Heart right ventricle (tissue), 16 donors: ENCODE results near the gene S100A2. TPM values are rescaled to one million over a fixed set of nuclear protein-coding genes. Genes with fewer than 3 reads are reported as not detected.

Experiments used
- ATAC-seq, 8 donors: fragments of 200-7000 bp; cut with Tn5 transposase; one replicate each; pipeline ENCODE4 v1.9.1; 2020; ENCODE audit warnings: mild to moderate bottlenecking in 8 of 8, moderate library complexity in 8 of 8, moderate number of reproducible peaks in 1 of 8
- DNase-seq, 2 donors: peaks; one replicate each; pipeline ENCODE4 v3.0.0-alpha.2; 2020
- H3K27ac ChIP-seq, 10 donors: fragments of 200-600 bp; sonication (generic) in 2 of 10; one replicate each; pipeline versions ENCODE4 v1.5.0 to v1.8.0; 2020 to 2022; ENCODE audit warnings: mild to moderate bottlenecking in 3 of 10
- H3K27me3 ChIP-seq, 7 donors: fragments of 200-600 bp; one replicate each; pipeline ENCODE4 v1.8.0; 2021 to 2022; ENCODE audit warnings: mild to moderate bottlenecking in 2 of 7
- H3K36me3 ChIP-seq, 9 donors: fragments of 200-600 bp; sonication (generic) in 1 of 9; one replicate each; pipeline versions ENCODE4 v1.5.0 to v1.8.0; 2020 to 2022; ENCODE audit warnings: mild to moderate bottlenecking in 2 of 9
- H3K4me1 ChIP-seq, 9 donors: fragments of 200-600 bp; sonication (generic) in 1 of 9; one replicate each; pipeline versions ENCODE4 v1.5.0 to v1.8.0; 2020 to 2022; ENCODE audit warnings: mild to moderate bottlenecking in 4 of 9
- H3K4me3 ChIP-seq, 10 donors: fragments of 200-600 bp; sonication (generic) in 2 of 10; one replicate each; pipeline versions ENCODE4 v1.5.0 to v1.8.0; 2020 to 2022; ENCODE audit warnings: mild to moderate bottlenecking in 7 of 10, moderate library complexity in 2 of 10
- H3K9me3 ChIP-seq, 11 donors: fragments of 200-600 bp in 10 of 11; sonication (generic) in 2 of 11; one replicate each; pipeline versions ENCODE4 v1.5.0 to v1.8.0; 2013 to 2022; ENCODE audit warnings: mild to moderate bottlenecking in 2 of 11, control low read depth in 1 of 11, moderate library complexity in 1 of 11
- WGBS, 2 donors: extraction: QIAGEN DNeasy Blood & Tissue Kit; methylation state at CpG; one replicate each; pipeline ENCODE4 v1.1.7; 2013; ENCODE audit warnings: inconsistent platforms in 1 of 2; 5-methylcytosine and 5-hydroxymethylcytosine counted together
- intact Hi-C, 10 donors: fragments of 100-400 bp; cut with DNase I; formaldehyde crosslinking; loops; one replicate each; pipeline versions ENCODE4 v1.11.1 to v1.14.2; 2022
- polyA plus RNA-seq, 2 donors: library from polyadenylated mRNA; stranded (reverse); fragments of 200-250 nt; gene quantifications; one replicate each; pipeline ENCODE4 v1.2.3, GENCODE V29; 2013
- total RNA-seq, 10 donors: library from RNA; stranded (reverse); fragmentation: NEBNext Ultra II Directional in 3 of 10; extraction: Animal tissue kit (Norgen Biotek cat#: 25700) in 3 of 10; gene quantifications; one replicate each; pipeline versions ENCODE4 v1.2.1 to v1.2.4, GENCODE V29; 2021 to 2023
- TF ChIP-seq, protein P1 (sequence below), 9 donors: fragments of 200-600 bp; sonication (generic) in 2 of 9; IDR thresholded peaks; one replicate each; pipeline versions ENCODE4 v1.5.0 to v1.8.0; 2021 to 2022; ENCODE audit warnings: antibody characterized with exemption in 9 of 9, mild to moderate bottlenecking in 5 of 9, moderate library complexity in 1 of 9
- donor health status: Arrhythmogenic right ventricular cardiomyopathy.
- donor health status: ischemic (EF 13 %, LVEDD 7.1; RV severe dilation, severe dysfunction).
- donor health status: healthy with polysubstance abuse.
- donor health status: DM: no; HTN: yes; CAD: no.
- donor health status: DM: no; HTN: no; CAD: no.
- donor health status: ischemic (EF 25% LVEDD 6.9; RV normal size, moderate dysfunction).
- donor health status: ischemic (EF 25% LVEDD 5.7; RV mildly dilated, moderate dysfunction).
- donor health status: healthy.
- donor health status: DM: yes; HTN: yes; CAD: no.
- donor health status: Ischemic cardiomyopathy.
- donor health status: ischemic (EF 35%, LVEDD 5.7; RV mildly dilated, moderate dysfunction).
- donor health status: nonischemic (EF 11% LVEDD 7.7; RV severe dilation, severe dysfunction).
- donor health status: DM: yes; HTN: yes; CAD: no.
- donor health status: PGD.
- donor health status: ischemic (EF 29% LVEDD 5.4; RV normal size, mild dysfunction).
- donor health status: nonischemic (EF 23%, LVEDD 6.1; RV moderate dilation, normal function).

S100A2 gene
- total and polyA plus RNA-seq, 12 donors: 1.2 to 7.4 (median 3.1) TPM; not detected in 1

DNA sequence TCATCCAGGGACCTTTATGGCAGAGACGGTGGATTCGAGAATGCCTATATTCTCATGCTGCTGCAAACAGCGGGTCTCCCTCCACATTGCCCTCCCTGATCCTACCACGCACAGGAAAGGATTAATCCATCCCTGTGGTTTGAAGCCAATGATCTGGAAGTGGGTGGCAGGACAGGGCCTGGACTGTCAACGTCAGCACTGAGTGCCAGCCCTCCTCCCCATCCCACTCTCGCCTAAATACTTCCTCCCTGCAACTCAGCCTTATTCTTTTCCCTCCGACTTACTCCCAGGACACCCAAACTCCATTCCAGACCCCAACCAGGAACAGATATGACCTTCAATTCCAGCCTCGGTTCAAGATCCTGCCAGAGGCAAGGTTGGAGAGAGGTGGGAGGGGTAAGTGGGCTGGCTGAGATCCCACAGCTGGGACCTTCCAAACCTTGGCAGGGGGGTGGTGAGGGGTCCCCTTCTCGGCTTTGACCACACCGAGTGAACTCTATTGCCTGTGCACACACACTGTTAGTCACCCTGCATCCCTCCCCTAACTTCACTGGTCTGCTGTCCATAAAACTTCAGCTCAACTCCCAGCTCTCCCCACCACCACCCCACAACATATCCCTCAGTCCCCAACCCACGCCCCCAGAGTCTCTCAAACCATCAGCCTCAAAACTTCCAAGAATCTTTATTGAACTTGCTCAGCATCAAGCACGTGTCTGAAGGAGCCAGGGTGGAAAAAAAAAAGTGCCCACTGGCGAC lies 22.5 kb downstream of the S100A2 start:
- peaks cover 0 to 12% (median 0%) of the 10 kb centered on the region in 9 donors for H3K36me3 ChIP-seq
- peaks cover 15 to 94% (median 27%) of the 10 kb centered on the region in 9 donors for H3K4me1 ChIP-seq
- intact Hi-C loops: no loop called here
- no peaks in the 10 kb centered on the region for H3K9me3 ChIP-seq
- H3K27me3 ChIP-seq: no peaks in the 10 kb centered on the region
- TF ChIP-seq, protein P1, sequence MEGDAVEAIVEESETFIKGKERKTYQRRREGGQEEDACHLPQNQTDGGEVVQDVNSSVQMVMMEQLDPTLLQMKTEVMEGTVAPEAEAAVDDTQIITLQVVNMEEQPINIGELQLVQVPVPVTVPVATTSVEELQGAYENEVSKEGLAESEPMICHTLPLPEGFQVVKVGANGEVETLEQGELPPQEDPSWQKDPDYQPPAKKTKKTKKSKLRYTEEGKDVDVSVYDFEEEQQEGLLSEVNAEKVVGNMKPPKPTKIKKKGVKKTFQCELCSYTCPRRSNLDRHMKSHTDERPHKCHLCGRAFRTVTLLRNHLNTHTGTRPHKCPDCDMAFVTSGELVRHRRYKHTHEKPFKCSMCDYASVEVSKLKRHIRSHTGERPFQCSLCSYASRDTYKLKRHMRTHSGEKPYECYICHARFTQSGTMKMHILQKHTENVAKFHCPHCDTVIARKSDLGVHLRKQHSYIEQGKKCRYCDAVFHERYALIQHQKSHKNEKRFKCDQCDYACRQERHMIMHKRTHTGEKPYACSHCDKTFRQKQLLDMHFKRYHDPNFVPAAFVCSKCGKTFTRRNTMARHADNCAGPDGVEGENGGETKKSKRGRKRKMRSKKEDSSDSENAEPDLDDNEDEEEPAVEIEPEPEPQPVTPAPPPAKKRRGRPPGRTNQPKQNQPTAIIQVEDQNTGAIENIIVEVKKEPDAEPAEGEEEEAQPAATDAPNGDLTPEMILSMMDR (IDR thresholded peaks at IDR 0.05): no peak
- DNase-seq (no peak), ATAC-seq (no peak)
- WGBS, 2 donors: 81 to 85% methylated on average over 13 of the region's 13 CpGs
- H3K27ac ChIP-seq: peak overlapping the region in 3 of 10 donors; percentile 1 to 84 (median 22)
- H3K4me3 ChIP-seq: peak overlapping the region in 1 of 10 donors; percentile 54

DNA sequence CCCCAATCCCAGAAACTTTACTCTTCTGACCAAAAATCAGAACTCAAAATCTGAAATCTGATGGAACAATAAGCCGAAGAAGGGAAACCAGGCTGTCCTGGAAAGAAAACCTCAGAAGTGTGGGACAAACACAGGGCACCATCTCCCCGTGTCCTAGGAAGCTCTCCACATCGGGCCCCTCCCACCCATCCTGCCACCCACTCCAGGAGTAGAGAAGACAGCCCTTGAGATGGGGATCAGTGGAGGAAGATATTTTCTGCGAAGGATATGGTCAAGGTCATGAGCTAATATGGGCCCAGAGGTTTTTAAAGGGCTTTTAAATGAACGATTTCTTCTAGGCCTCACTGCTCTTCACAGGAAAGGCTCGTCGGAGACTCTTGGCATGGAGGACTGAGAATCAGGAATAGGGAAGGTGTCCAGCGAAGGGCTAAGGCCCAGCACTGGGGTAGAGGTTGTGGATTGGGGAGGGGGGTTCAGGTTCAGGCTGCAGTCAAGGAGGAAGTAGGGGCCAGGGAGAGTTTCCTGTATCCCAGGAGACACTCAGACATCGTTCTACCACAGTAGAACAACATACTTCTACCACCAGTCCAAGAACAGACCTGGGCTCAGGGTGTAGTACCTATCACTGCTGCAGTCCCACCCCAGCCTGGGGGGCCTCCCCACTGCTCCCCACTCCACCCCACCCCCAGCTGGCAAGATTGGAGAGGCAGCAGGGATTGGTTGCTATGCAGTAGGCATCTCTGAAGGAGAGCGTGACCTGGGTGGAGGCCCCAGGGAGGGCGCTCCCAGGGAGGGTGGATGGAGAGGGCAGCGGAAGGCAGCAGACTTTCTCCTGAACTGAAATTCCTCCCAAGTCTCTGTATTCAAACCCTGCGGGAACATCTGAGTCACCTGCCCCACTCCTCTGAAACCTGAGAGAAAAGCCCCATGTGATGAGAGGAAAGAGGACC lies 23.7 kb downstream of the S100A2 start:
- Histone ChIP-seq H3K27ac (peak overlapping the region in 5 of 10 donors; percentile 9 to 84 (median 42)), H3K27me3 (no peaks in the 10 kb centered on the region), H3K4me1 (peaks cover 12 to 86% (median 23%) of the 10 kb centered on the region in 9 donors), H3K4me3 (no peak overlapping the region), H3K9me3 (no peaks in the 10 kb centered on the region), H3K36me3 (peaks cover 0 to 12% (median 0%) of the 10 kb centered on the region in 9 donors)
- intact Hi-C loops: no loop called here
- WGBS, 2 donors: 75 to 79% methylated on average over 13 of the region's 13 CpGs
- ATAC-seq (no peak), DNase-seq (no peak)
- TF ChIP-seq, protein P1 (IDR thresholded peaks at IDR 0.05): no peak

DNA sequence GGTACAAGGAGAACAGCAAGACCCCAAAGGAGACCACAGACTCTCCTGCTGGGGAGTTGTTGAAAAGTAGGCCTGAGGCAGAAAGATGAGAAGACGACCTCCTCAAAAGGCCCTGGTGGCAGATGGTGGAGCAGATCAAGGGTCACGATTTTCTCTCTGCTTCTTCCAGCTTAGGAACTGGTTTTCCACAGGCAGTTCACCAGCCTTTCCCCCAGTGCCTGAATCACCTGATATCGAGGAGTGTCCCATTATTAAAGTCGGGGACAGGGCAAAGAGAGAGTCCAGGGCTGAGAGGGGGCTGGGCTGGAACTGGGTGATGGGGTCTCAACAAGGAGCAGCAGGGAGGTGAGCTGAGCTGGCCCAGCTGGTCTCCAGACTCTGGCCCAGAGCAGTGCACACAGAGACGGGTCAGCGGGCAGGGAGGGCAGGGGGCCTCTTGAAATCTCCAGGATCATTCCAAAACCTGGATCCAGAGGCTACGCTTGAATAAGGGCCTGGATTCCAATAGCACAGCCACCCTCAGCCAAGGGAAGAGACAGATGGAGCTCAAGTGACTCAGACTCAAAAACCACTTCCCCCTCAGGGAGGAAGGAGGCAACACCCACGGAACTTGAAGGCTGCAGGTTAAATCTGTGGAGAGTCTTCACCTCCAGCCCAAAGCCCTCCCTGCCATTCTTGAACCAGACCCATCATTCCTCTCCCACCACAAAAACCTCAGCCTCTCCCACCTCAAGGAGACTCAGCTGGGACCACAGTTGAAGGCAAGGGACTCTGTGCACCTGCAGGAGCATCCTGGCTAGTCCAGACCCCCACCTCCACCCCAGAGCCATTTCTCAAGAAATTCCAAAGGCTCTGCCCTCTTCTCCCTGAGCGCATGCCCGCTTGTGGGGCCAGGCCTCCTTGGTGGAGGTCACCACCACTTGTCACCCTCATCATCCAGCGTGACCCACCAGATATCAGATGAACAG lies 25.0 kb downstream of the S100A2 start, which contains the start of gene S100A5:
TSS of gene S100A5 (minus strand) at position 541 of the 968 bp plus-strand sequence. CDS start 743 bp downstream, outside the sequence.
- Histone ChIP-seq H3K4me3 (no peak within 1 kb of the TSS), H3K27ac (peak within 1 kb of the TSS in 6 of 10 donors; percentile 9 to 84 (median 32)), H3K9me3 (no peaks in the 10 kb centered on the region), H3K4me1 (peaks cover 7 to 83% (median 24%) of the 10 kb centered on the region in 9 donors), H3K36me3 (peaks cover 0 to 12% (median 0%) of the 10 kb centered on the region in 9 donors), H3K27me3 (no peaks in the 10 kb centered on the region)
- intact Hi-C loops: no loop called here
- TF ChIP-seq, protein P1 (IDR thresholded peaks at IDR 0.05): no peak
- 83 to 90% methylated on average over 11 of the region's 11 CpGs for WGBS, 2 donors
- no peak for ATAC-seq
- no peak for DNase-seq
